ENCODE data around the gene VWA3A.

Gene VWA3A

GRCh38 chr16:22073350-22073749 lies 19.0 kb upstream of the VWA3A start:
- no peak for DNase-seq
- no peaks in the 10 kb centered on the region for H3K36me3 ChIP-seq
- no peaks in the 10 kb centered on the region for H3K27me3 ChIP-seq
- TF ChIP-seq CTCF (IDR thresholded peaks at IDR 0.05; ENCODE audit: low read depth, low read length) = no peak
- H3K9me3 ChIP-seq = no peaks in the 10 kb centered on the region
- H3K4me1 ChIP-seq = no peaks in the 10 kb centered on the region; the same call in 1 of the 2 replicates
- H3K4me3 ChIP-seq (ENCODE audit: low read depth, low read length) = no peak overlapping the region

- no peak for DNase-seq
- no peaks in the 10 kb centered on the region for H3K36me3 ChIP-seq
Observed at GRCh38 chr16:22075043-22075757, 17.1 kb upstream of the VWA3A start.

GRCh38 chr16:22075776-22076175 lies 16.6 kb upstream of the VWA3A start:
- Histone ChIP-seq H3K9me3 (no peaks in the 10 kb centered on the region), H3K27me3 (no peaks in the 10 kb centered on the region), H3K4me3 (ENCODE audit: low read depth, low read length) (no peak overlapping the region), H3K4me1 (no peaks in the 10 kb centered on the region; the same call in 1 of the 2 replicates), H3K36me3 (no peaks in the 10 kb centered on the region)
- TF ChIP-seq CTCF (IDR thresholded peaks at IDR 0.05; ENCODE audit: low read depth, low read length) = no peak
- no peak for DNase-seq

More at GRCh38 chr16:22075043-22075757, 17.1 kb upstream of the VWA3A start:
- Histone ChIP-seq H3K4me1 (no peaks in the 10 kb centered on the region; the same call in 1 of the 2 replicates), H3K4me3 (ENCODE audit: low read depth, low read length) (no peak overlapping the region), H3K27me3 (no peaks in the 10 kb centered on the region), H3K9me3 (no peaks in the 10 kb centered on the region)
- no peak for TF ChIP-seq CTCF (IDR thresholded peaks at IDR 0.05; ENCODE audit: low read depth, low read length)

GRCh38 chr16:22077700-22078313 lies 14.5 kb upstream of the VWA3A start:
- no peaks in the 10 kb centered on the region for H3K36me3 ChIP-seq
- no peaks in the 10 kb centered on the region for H3K27me3 ChIP-seq
- peak; percentile 89 for TF ChIP-seq CTCF (IDR thresholded peaks at IDR 0.05; ENCODE audit: low read depth, low read length)
- no peak overlapping the region for H3K4me3 ChIP-seq (ENCODE audit: low read depth, low read length)
- DNase-seq = peak; percentile 72
- H3K4me1 ChIP-seq = no peaks in the 10 kb centered on the region
- H3K9me3 ChIP-seq = no peaks in the 10 kb centered on the region

GRCh38 chr16:22078656-22079055 lies 13.7 kb upstream of the VWA3A start:
- no peaks in the 10 kb centered on the region for H3K27me3 ChIP-seq
- TF ChIP-seq CTCF (IDR thresholded peaks at IDR 0.05; ENCODE audit: low read depth, low read length) = no peak
- no peak for DNase-seq
- H3K36me3 ChIP-seq = no peaks in the 10 kb centered on the region
- H3K4me1 ChIP-seq = no peaks in the 10 kb centered on the region
- no peak overlapping the region for H3K4me3 ChIP-seq (ENCODE audit: low read depth, low read length)
- no peaks in the 10 kb centered on the region for H3K9me3 ChIP-seq

- no peaks in the 10 kb centered on the region for H3K4me1 ChIP-seq
- no peak overlapping the region for H3K4me3 ChIP-seq (ENCODE audit: low read depth, low read length)
- H3K9me3 ChIP-seq = no peaks in the 10 kb centered on the region
- TF ChIP-seq CTCF (IDR thresholded peaks at IDR 0.05; ENCODE audit: low read depth, low read length) = no peak
- DNase-seq = no peak
- H3K27me3 ChIP-seq = no peaks in the 10 kb centered on the region
- H3K36me3 ChIP-seq = no peaks in the 10 kb centered on the region
Observed at GRCh38 chr16:22081050-22081449, 11.3 kb upstream of the VWA3A start.
